ENCODE results near the gene HS2ST1. TPM values are rescaled to one million over a fixed set of nuclear protein-coding genes. Genes with fewer than 3 reads are reported as not detected.
A peak's percentile ranks its signal among the peaks of the same experiment; 100 is the strongest.
"Not testable (repeated sequence)": the region's sequence is repeated elsewhere in the genome, so short reads cannot be mapped to it uniquely, and the experiment has no call there.

HS2ST1 gene
- total RNA-seq, result 10 to 100 TPM; 12.6 to 30.0 (median 21.8) TPM
- 10 to 100 TPM; 11.5 to 31.6 TPM for polyA plus RNA-seq
- long read RNA-seq, donor 1, full-length matches to known transcripts, result 3 of 7 reads
- long read RNA-seq, donor 1, partial matches to known transcripts, result 1 of 7 reads
- long read RNA-seq, donor 1, other reads (novel, unspliced or antisense), result 3 of 7 reads
- long read RNA-seq, donor 2, full-length matches to known transcripts, result 14 of 21 reads
- long read RNA-seq, donor 2, partial matches to known transcripts, result 7 of 21 reads
- long read RNA-seq, donor 2, other reads (novel, unspliced or antisense), result 0 of 21 reads
- long read RNA-seq, donor 3, full-length matches to known transcripts, result 45 of 55 reads
- long read RNA-seq, donor 3, partial matches to known transcripts, result 5 of 55 reads
- long read RNA-seq, donor 3, other reads (novel, unspliced or antisense), result 5 of 55 reads

- TF ChIP-seq EP300 (IDR thresholded peaks at IDR 0.05) (no peak), CTCF (IDR thresholded peaks at IDR 0.05) (no peak), POLR2A (IDR thresholded peaks at IDR 0.05) (peak; percentile 64)
- no peaks in the 10 kb centered on the region for H3K36me3 ChIP-seq
- peak within 1 kb of the TSS; percentile 95 for H3K4me3 ChIP-seq
- WGBS, 3 donors, result 0 to 1% (median 0%) methylated on average over 45 of the region's 45 CpGs
- H3K4me1 ChIP-seq (ENCODE audit: insufficient read depth), result peaks cover 7% of the 10 kb centered on the region
- H3K9me3 ChIP-seq, result no peaks in the 10 kb centered on the region
- H3K27me3 ChIP-seq, result no peaks in the 10 kb centered on the region
- H3K27ac ChIP-seq, result peak within 1 kb of the TSS; percentile 83 to 88
- no peak for DNase-seq
- intact Hi-C loops (cut with DNase I), result no loop called here
Measured at GRCh38 chr1:86914601-86914997, at the start of gene HS2ST1. Gene HS2ST1 (plus strand): TSS chr1:86914635.

GRCh38 chr1:86865973-86866637, 48.3 kb upstream of the HS2ST1 start:
- 95 to 97% (median 96%) methylated on average over 6 of the region's 6 CpGs for WGBS, 3 donors
- DNase-seq, result no peak
- H3K27ac ChIP-seq, result no peak overlapping the region

GRCh38 chr1:86866665-86867064, 47.8 kb upstream of the HS2ST1 start:
- no peak for DNase-seq
- intact Hi-C loops (cut with DNase I), result no loop called here
- no peak for TF ChIP-seq CTCF (IDR thresholded peaks at IDR 0.05)
- TF ChIP-seq POLR2A (IDR thresholded peaks at IDR 0.05), result no peak
- TF ChIP-seq EP300 (IDR thresholded peaks at IDR 0.05), result no peak
- H3K4me1 ChIP-seq (ENCODE audit: insufficient read depth), result no peaks in the 10 kb centered on the region
- no peaks in the 10 kb centered on the region for H3K36me3 ChIP-seq
- no peak overlapping the region for H3K4me3 ChIP-seq
- H3K27ac ChIP-seq, result no peak overlapping the region
- H3K9me3 ChIP-seq, result no peaks in the 10 kb centered on the region
- H3K27me3 ChIP-seq, result no peaks in the 10 kb centered on the region

More at GRCh38 chr1:86865973-86866637, 48.3 kb upstream of the HS2ST1 start:
- H3K4me1 ChIP-seq (ENCODE audit: insufficient read depth), result no peaks in the 10 kb centered on the region
- no peaks in the 10 kb centered on the region for H3K36me3 ChIP-seq
- H3K27me3 ChIP-seq, result no peaks in the 10 kb centered on the region
- intact Hi-C loops (cut with DNase I), result no loop called here
- H3K4me3 ChIP-seq, result no peak overlapping the region
- H3K9me3 ChIP-seq, result no peaks in the 10 kb centered on the region
- TF ChIP-seq EP300 (IDR thresholded peaks at IDR 0.05) (no peak), CTCF (IDR thresholded peaks at IDR 0.05) (no peak)

- DNase-seq; H3K27ac ChIP-seq; H3K36me3 ChIP-seq; H3K4me1 ChIP-seq (ENCODE audit: insufficient read depth); H3K9me3 ChIP-seq; H3K27me3 ChIP-seq; intact Hi-C loops (cut with DNase I); H3K4me3 ChIP-seq: not testable (repeated sequence)
- 93 to 98% (median 95%) methylated on average over 4 of the region's 4 CpGs for WGBS, 3 donors
Measured at GRCh38 chr1:86867278-86867677, 47.2 kb upstream of the HS2ST1 start.

GRCh38 chr1:86868477-86868876, 46.0 kb upstream of the HS2ST1 start:
- intact Hi-C loops (cut with DNase I), result no loop called here
- Histone ChIP-seq H3K36me3 (no peaks in the 10 kb centered on the region), H3K4me1 (ENCODE audit: insufficient read depth) (no peaks in the 10 kb centered on the region), H3K27ac (no peak overlapping the region), H3K4me3 (no peak overlapping the region), H3K9me3 (no peaks in the 10 kb centered on the region), H3K27me3 (no peaks in the 10 kb centered on the region)
- TF ChIP-seq EP300 (IDR thresholded peaks at IDR 0.05), result no peak
- no peak for TF ChIP-seq POLR2A (IDR thresholded peaks at IDR 0.05)
- no peak for TF ChIP-seq CTCF (IDR thresholded peaks at IDR 0.05)
- WGBS, 3 donors, result 92 to 95% (median 94%) methylated on average over 1 of the region's 1 CpG
- DNase-seq, result no peak

Measured in ovary (tissue), 10 donors.